NCI-H128 (cell line): ENCODE measurements around the gene TMEM242.

ENCODE experiments used
- DNase-seq: peaks from one replicate; lab custom pipeline; 2025; ENCODE audit not compliant: unreplicated experiment; lab: John Stamatoyannopoulos, UW

The TMEM242 gene

DNA sequence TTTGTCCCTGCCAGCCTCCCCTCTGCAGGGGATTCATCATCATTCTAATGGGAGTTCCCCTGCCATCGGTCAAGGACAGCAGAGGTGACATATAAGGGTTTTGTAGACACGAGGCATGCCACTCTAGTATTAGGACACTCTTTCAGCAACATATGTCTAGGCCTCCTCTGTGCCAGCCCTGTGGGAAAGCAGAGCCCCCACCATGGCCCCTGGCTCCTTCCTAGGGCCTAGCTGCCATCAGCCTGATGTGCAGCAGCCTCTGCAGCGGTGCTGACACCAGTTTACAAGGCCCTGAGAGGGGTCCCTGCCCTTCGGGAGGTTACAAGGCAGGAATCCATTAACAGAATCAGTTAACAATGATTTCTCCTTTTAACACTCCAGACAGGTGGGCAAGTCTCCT lies 32.5 kb downstream of the TMEM242 start:
- DNase-seq = no peak

DNA sequence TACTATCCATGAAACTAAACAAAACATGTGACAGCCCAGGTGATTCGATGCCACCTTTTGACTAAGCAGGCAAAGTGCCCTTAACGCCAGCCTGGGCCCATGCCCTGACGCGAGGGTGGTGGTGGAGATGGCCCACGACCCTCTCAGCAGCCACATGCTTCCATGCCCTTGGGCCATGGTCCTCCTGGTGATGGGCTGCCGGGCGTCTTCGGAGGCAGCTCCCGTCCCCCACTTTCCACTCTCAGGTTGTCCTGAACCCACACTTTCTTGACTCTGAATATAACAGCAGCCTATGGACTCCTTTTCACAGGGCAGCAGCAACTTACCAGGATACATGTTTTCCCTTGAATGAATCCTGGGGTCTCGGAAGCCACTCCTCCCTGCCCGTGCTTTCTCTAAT lies 33.6 kb downstream of the TMEM242 start:
- no peak for DNase-seq

GRCh38 chr6:157288575-157288974 lies 34.7 kb downstream of the TMEM242 start:
- no peak for DNase-seq

- no peak for DNase-seq
Observed at GRCh38 chr6:157287923-157288322, 35.4 kb downstream of the TMEM242 start.

- no peak for DNase-seq
Observed at GRCh38 chr6:157287247-157287850, 36.0 kb downstream of the TMEM242 start.

DNA sequence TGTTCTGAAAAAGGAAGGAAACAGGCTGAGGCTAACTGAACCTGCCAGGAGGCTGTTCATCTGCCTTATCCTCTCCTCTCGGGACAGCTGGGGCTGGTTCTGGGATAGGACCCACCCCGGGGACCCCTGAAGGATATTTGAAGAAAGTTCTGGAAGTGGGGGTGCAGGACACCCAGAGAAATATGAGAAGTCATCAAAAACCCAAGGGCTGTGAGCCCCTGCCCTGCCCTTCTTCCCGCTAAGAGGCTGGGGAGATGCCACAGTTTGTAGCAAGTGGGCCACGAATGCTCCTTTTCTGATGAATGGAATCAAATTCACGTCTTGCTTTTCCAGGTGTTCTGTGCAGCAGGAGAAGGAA lies 37.9 kb downstream of the TMEM242 start:
- DNase-seq = no peak

GRCh38 chr6:157284738-157285421 lies 38.4 kb downstream of the TMEM242 start:
- DNase-seq = no peak

DNA sequence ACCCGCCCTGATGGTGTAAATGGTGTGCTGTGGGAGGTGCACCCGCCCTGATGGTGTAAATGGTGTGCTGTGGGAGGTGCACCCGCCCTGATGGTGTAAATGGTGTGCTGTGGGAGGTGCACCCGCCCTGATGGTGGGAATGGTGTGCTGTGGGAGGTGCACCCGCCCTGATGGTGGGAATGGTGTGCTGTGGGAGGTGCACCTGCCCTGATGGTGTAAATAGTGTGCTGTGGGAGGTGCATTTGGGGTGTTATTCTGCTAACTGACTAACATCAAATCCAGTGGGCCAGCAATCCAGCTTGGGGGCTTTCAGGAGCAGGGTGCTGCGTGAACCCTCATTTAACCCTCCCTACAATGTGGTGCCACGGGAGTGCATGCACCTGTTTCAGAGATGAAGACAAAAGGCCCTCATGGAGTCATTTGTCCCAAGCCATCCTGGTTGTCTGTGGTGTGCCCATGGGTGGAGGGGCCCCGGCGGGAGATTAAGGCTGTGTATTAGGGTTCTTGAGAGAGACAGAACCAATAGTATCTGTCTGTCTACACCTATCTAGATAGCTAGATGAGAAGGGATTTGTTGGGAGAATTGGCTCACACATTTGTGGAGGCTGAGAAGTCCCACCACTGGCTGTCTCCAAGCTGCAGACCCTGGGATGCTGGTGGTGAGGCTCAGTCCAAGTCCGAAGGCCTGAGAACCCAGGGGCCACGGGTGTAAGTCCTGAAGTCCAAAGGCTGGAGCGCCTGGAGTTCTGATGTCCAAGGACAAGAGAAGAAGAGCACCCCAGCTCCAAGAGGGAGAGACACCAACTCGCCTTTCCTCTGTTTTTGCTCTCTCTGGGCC lies 39.2 kb downstream of the TMEM242 start:
- no peak for DNase-seq

GRCh38 chr6:157283330-157283898 lies 39.9 kb downstream of the TMEM242 start:
- DNase-seq = no peak

- DNase-seq = no peak
Observed at GRCh38 chr6:157282284-157282683, 41.0 kb downstream of the TMEM242 start.

DNA sequence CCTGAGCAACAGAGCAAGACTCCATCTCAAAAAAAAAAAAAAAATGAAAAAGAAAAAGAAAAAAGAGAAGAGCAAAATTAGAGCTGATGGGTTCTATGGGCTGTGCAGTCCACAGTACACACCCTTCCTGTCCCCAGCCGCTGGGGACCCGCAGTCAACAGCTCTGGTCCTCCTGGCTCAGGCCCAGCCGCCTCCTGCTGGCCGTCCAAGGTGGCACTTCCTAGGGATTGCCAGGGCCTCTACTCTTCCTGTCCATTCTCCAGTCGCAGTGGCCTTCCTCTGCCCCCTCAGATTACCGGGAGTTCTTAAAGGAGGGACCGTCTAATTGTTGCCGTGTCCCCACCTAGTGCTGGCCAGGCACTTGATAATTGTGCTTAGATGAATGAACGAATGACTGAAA lies 41.7 kb downstream of the TMEM242 start:
- no peak for DNase-seq

GRCh38 chr6:157280947-157281346 lies 42.4 kb downstream of the TMEM242 start:
- DNase-seq = no peak

- no peak for DNase-seq
Observed at GRCh38 chr6:157280157-157280556, 43.2 kb downstream of the TMEM242 start.

- no peak for DNase-seq
Observed at GRCh38 chr6:157278171-157278570, 45.1 kb downstream of the TMEM242 start.

DNA sequence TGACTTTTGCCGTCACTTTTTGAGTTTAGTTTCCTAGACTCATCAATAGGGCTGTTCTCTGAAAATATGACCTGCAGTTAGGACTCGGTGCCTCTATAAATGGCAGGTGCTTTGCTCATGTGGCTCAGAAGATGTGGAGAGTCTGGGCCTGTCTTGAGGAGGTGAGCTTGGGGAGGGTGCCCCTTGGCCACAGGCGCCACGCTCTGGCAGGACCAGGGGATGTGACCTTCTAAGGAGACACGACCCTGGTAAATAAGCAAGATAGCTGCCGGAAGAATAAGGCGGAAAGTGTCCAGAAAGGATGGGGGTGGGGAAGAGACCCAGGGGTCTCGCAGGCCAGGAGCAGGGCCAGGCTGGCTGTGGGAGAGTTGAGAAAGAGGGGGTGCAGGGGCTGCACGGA lies 46.6 kb downstream of the TMEM242 start:
- DNase-seq = no peak

DNA sequence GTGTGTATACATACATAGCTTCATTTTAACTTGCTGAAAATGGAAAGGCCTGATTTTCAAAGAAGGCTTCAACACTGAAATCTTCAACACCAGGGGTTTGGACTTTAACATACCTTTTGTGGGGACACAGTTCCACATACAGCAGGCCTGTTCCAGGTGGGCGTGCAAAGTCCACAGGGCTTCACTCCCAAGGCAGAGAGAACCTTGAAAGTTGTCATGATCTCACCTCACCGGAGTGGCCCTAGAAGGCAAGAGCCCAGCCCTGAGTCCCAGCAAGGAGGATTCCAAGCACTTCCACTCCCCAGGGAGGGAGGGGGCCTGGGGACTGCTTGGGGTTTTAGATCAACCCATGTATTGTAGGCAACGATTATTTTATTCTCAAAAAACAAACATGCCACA lies 47.2 kb downstream of the TMEM242 start:
- no peak for DNase-seq

GRCh38 chr6:157274471-157275226 lies 48.7 kb downstream of the TMEM242 start:
- peak; percentile 58 for DNase-seq

DNA sequence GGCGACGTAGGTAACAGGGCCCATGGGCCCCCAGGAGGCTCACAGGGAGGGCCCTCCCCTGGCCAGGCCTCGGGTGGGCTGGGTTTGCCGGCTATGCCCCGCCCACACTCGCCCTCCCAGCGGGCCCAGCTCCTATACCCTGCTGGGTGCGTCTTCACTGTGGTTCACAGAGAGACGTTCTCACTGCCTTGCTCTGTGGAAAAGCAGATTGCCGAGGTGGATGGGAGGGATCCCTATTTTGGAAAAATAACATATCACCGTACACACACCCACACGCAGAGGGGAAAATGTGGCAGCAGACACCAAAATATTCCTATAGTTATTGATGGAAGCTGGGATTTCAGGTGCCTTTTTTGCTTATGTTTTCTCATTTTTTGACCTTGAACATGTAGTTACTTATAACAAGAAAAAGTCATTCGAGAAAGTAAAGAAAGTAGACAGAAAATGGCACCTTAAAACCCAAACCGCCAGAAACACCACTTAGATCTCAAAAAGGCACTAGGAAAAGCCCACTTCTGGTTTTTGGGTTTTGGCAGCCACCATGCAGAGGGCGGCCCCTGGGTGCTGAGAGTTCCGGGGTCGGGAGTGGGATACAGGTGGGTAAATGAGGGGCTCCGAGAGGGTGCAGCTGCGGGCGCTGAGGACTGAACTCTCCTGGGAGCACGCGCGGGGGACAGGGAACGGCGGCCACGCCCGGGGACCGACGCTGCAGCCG lies 49.4 kb downstream of the TMEM242 start:
- DNase-seq = no peak

DNA sequence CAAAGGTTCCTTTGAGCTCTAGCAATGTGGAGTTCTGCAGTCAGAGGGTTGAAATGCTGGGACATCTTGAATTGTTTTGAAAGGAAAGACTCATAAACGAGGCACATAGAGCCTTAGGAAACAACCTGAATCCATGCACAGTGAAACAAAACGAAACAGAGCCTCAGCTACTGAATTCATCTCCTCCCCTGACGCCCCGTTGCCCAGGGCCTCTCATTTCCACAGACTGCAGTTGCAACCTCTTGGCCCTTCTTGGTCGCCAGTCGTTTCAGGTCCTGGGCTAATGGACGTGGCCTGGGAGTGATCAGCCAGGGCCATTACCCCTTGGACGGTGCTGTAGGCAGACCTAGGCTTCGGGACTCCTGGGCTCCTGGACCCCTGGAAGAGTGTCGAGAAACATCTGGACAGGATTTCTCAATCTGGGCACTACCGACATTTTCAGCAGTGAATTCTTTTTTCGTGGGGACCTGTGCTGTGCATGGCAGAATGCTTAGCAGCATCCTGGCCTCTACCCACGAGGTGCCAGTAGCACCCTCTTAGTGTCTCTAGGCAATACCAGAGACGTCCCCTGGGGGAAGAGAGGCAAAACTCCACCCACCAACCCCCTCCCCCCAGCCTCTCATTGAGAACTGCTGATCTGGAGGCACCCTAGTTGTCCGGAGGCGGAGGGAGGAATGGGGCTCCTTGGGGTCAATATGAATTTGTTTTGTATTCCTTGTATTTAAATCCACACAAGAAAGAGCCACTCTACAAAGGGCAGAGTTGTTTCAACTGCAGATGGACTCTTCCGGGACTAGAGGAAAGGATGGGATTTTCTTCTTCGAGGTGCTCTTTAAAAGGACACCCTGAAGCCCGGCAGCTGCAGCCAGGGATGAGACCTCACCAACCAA lies 50.2 kb downstream of the TMEM242 start:
- DNase-seq = no peak

- DNase-seq = no peak
Observed at GRCh38 chr6:157272372-157272771, 50.9 kb downstream of the TMEM242 start.
